ENCODE results near the gene MBD6.
"Not testable (repeated sequence)": the region's sequence is repeated elsewhere in the genome, so short reads cannot be mapped to it uniquely, and the experiment has no call there.

GRCh38 chr12:57514246-57514645, 8.4 kb upstream of the MBD6 start:
- not testable (repeated sequence) for TF ChIP-seq POLR2A (IDR thresholded peaks at IDR 0.05; ENCODE audit: low read length); GATA1 (IDR thresholded peaks at IDR 0.05; ENCODE audit: low read depth, low read length)
